CMK (cell line): Measurements from ENCODE around the gene FYB1.

Source experiments
- DNase-seq: peaks from one replicate; pipeline ENCODE4 v3.0.0-alpha.2; 2010; ENCODE audit warnings: low read depth

The FYB1 gene

GRCh38 chr5:39119404-39120051, 99.8 kb downstream of the FYB1 start:
- no peak for DNase-seq

DNA sequence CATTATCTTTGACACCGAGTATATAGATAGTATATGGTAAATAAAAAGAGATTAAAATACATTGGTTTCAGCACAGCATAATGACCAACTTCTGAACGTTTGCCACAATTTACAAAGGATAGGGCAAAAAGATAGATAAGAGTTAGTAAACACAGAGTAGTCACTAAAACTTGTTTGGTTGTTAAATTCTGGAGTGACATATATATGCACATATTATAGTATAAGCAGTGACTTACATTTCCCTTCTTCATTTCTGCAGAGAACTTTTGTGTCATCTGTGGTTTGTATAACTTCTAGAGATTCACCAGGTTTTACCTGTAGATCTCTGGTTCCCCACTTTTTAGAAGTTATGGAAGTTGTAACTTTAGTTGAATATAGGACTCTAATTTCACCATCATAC, 100.7 kb downstream of the FYB1 start:
- no peak for DNase-seq

DNA sequence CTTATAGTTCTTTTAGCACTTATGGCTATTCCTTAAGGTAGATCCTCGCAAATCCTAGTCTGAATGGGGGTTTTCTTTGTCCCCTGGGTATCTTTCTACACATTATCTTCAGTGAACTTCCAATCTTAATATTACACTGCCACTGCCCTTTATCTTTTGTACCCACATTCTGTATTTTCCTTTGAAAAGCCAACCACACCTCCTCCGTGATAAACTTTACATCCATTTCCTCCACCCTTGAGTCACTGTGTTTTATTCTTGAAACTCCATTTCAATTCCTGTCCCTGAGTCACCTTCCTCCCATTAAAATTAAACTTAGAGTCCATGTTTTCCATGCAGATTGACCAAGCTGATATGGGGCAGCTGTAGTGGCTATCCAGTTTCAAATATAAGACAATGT, 102.0 kb downstream of the FYB1 start:
- no peak for DNase-seq

DNA sequence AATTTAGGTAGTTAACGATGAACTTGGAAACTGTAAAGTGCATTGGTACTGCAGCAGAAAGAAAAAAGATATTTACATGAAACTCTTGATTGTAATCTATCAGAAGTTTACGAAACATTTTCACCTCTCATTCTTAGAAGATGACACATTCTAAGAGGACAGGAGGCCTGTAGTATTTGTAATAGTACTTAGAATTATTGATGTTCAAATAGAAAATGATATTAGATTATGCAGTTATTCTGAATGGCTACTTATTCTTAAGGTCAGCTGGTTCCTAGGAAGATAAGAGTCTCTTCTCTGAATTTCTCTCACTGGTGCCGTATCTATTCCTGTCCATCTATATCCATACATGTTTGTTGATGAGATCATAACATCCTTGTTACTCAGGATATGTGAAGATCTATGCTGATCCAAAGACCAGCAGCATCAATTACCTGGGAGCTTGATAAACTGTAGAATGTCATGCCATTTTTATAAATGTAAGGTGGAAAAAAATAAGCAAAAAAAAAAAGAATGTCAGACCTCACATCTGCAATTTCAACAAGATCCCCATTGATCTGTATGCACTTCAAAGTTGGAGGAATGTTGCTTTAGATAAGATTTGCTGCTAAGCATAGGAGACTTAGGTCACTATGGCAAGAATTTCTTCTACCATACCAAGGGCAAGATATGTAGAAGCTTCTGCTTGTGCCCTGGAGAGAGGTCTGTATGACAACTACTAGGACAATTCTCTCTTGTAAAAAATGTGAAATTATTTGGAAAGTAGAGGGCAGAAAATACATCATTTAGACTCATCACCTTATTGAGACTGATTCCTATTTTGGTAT, 102.8 kb downstream of the FYB1 start:
- DNase-seq = no peak

DNA sequence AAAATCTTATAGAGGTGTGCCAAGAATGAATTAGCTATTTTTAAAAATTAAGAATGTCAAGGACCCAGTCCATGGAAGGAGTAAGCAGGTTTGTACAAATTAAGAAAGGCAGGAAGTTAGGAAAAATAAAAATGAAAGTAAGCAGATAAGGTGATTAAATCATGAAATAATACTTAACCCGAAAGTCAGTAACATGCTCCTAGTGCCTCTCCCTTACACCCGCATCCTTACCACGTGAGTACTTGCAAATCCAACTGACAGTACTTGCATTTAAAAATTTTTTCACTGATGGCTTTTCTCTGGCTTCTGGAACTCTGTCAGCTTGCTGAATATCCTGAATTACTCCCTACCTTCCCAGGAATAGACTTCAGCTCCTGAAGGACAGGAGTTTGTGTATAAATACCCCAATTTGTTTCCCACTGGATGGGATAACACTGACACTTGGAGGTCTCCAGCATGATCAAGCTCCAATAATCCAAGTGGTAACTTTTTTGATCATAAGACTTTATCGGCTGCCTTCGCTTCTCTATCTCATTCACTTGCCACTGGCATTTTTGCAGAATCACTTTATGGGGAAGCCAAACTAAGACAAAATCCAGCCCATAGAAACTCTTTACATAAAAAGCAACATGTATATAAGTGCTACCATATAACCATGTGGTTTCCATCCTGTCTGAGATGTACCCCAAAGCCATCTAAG, 103.6 kb downstream of the FYB1 start:
- no peak for DNase-seq

- no peak for DNase-seq
These were observed 105.2 kb downstream of the FYB1 start for GRCh38 chr5:39114155-39114554.

GRCh38 chr5:39113354-39113953, 105.9 kb downstream of the FYB1 start:
- no peak for DNase-seq

DNA sequence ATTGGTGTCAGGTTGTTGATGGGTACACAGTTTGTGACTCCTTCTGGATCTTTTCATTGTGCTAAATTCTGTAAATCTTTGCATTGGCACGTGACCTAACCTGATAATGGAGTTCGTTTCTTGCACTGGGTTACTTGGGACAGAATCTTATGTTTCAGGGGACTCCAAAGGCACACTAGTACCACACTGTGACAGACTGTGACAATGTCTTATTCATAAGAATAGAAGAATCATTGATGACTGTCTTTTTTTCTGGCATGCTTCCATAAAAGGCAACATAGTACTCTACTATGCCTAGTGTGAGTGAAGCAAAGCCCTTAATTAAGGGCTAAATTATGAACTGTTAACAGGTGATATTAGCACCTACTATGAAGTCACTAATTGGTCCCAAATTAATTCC, 109.8 kb downstream of the FYB1 start:
- no peak for DNase-seq

DNA sequence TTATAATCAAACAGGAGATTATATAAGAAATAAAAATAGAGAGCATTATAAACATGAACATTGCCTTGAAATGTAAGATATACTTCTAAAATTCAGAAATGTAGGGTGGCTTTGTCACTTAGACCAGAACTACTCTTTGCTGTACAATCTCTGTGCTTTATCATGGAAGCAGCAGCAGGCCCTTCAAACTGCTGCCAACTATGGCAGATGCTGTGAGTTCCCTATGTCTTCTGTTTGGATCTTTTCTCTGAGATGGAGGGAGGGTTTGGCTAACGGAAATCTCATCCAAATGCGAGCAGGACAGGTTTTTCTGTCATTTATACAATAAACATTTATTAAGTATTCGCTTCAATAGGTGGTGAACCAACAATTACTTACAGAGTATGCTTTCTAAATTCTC, 110.4 kb downstream of the FYB1 start:
- DNase-seq = no peak

- DNase-seq = no peak
These were observed 112.0 kb downstream of the FYB1 start for GRCh38 chr5:39107350-39107749.

- no peak for DNase-seq
These were observed 113.0 kb downstream of the FYB1 start for GRCh38 chr5:39106322-39106721.

- DNase-seq = no peak
These were observed 115.1 kb downstream of the FYB1 start for GRCh38 chr5:39104221-39104620.

DNA sequence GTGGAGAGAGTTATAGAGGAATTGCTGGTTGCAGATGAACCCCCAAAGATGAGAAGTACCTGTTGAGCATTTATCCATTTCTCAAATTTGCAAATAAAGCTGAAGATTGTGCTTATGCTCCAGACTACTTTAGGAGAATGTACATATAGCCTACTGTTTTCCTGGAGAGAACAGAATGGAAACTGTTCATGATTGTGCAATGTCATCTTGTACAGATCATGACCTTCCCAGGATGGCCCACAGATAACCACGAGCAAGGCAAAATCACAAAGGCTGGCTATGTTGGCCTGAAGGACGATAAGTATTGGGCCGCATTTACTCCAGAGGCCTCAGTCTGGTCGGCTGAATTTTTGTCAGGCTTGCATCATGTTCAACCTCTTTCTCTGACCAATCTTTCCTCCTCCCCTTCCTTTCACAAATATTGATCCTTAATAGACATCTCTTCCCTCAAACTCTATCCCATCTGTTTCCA, 116.6 kb downstream of the FYB1 start:
- no peak for DNase-seq

DNA sequence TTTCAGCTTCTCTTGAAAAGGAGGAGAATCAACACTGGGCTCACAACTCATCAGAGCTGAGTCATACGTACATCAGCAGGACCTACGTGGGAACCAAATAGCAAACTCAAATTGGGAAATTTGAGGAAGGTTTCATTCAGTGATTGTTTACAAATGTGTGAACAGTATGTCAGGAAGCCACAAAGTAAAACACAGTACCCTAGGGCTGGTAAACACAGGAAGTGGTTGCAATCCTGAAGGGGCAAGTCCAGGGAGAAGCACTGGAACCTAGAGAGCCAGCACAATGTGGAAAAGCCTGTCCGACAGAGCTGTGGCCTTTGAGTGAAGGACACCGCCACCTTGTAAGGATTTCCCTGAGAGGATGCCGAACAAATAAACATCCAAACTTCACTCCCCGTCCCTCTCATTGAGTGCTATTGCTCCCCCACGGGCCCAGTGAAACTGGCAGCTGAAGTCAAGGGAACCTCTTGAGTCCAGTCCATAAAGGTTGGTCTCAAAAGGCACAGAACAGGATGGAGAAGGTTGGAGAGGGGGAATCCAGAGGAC, 118.4 kb downstream of the FYB1 start:
- no peak for DNase-seq

- no peak for DNase-seq
These were observed 119.0 kb downstream of the FYB1 start for GRCh38 chr5:39100301-39100850.

DNA sequence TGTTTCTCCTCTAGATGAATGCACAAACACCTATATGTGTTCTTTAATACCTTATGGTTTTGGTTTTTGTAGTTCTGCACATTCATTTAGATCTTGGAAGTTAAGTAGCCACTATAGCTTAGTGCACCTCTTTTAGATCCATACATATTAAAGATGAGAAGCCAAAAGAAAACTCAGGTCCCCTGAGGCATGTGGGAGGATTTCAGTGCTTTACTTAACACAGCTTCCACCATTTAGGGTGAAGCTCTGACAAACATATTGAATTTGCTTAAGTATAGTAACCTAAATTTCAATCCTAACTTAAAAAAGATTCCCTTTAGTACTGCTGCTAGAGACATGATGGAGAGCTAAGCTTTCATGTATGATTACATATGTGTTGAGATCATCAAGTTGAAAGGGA, 119.5 kb downstream of the FYB1 start:
- no peak for DNase-seq

DNA sequence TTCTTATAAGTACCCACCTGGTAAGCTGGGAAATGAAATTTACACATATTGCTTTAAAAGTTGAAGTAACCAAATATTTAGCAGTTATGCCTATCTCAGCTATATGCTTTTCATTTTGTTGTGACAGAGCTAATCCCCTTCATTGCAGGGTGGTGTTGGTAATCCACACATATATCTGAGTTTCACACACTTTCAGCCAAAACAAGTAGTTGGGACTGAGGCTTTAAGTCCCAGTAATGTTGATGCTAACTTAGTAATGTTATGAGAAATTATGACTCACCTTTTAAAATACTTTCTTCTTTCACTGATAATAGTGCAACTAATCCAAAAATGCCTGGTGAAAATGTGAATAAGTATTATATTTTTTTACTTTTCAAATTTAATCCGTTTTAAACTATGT, 126.0 kb downstream of the FYB1 start:
- DNase-seq = no peak

- DNase-seq = no peak
These were observed 126.6 kb downstream of the FYB1 start for GRCh38 chr5:39092581-39093351.

GRCh38 chr5:39091940-39092580, 127.3 kb downstream of the FYB1 start:
- no peak for DNase-seq

DNA sequence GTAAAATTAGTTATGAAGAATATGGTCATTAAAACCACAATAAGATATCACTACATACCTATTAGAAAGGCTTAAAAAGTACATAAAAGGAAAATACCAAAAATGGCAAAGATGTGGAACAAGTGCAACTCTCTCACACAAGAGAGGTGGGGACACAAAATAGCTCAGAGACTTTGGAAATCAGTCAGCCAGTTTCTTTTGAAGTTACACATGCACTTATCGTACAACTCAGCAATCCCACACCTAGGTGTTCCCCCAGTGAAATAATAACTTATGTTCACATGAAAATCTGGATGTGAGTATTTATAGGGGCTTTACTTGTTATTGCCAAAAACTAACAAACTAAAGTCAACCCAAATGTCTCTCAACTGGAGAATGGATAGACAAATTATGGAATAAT, 135.4 kb downstream of the FYB1 start:
- DNase-seq = no peak

- DNase-seq = no peak
These were observed 136.4 kb downstream of the FYB1 start for GRCh38 chr5:39082995-39083394.
